GM12864 (cell line): Measurements from ENCODE around the gene RERE.

Experiments
- DNase-seq: peaks from one replicate; pipeline ENCODE4 v3.0.0-alpha.2; 2011; ENCODE audit warnings: low read depth
- H3K4me3 ChIP-seq: 2 replicates; pipeline ENCODE4 v1.5.1; 2011; ENCODE audit warnings: mild to moderate bottlenecking, low read depth, low read length, control low read depth
- CTCF ChIP-seq: IDR thresholded peaks from 2 replicates; pipeline ENCODE4 v1.5.1; 2011; ENCODE audit warnings: low read depth, mild to moderate bottlenecking, moderate library complexity, low read length, control low read depth, inconsistent platforms; ENCODE audit errors: missing control alignments

Gene RERE

DNA sequence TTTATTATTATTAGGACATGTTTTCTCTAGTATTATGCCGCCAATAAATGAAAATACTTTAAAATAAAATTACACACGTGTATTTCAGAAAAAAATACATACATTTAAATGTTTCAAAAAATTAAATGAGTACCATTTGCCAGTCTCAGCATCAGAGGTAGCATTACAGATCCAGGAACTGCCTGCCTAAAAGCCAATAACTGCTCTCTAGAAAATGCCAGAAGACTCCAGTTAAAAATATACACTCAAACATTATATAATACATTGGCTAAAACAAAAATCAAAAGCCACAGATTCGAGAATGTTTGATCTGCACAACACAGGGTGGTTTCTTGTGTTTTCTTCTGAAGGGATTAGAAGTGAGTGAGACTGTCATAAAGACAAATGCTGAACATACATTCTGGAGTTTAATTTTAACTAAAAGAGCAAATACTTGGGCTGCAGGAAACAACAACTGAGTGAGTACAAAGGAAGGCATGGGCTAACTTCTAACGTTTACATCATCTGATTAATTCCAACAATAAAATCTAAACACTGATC lies 105.5 kb downstream of the RERE start:
- no peak for TF ChIP-seq CTCF
- no peak for DNase-seq
- no peak overlapping the region for H3K4me3 ChIP-seq

DNA sequence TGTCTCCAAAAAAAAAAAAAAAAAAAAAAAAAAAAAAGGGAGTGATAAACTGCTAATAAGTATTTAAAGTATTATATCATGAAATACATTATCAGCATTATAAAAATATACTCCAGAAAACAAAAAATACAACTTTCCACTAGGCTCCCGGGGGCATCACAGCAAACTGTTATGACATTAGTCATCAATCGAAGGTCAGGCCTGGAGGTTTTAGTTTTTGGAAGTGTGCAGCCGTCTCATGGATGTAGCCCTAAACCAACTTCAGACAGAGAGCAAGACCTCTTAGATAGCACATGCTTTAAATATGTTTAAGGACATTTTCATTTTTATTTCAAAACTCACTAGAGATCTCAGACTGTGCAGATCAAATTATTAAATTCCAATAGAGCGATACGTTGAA lies 106.3 kb downstream of the RERE start:
- H3K4me3 ChIP-seq, result no peak overlapping the region
- no peak for DNase-seq
- TF ChIP-seq CTCF, result no peak

GRCh38 chr1:8708259-8708658 lies 109.2 kb downstream of the RERE start:
- no peak for TF ChIP-seq CTCF
- no peak overlapping the region for H3K4me3 ChIP-seq
- DNase-seq, result no peak

GRCh38 chr1:8706995-8707396 lies 110.4 kb downstream of the RERE start:
- no peak overlapping the region for H3K4me3 ChIP-seq
- TF ChIP-seq CTCF, result no peak
- no peak for DNase-seq

DNA sequence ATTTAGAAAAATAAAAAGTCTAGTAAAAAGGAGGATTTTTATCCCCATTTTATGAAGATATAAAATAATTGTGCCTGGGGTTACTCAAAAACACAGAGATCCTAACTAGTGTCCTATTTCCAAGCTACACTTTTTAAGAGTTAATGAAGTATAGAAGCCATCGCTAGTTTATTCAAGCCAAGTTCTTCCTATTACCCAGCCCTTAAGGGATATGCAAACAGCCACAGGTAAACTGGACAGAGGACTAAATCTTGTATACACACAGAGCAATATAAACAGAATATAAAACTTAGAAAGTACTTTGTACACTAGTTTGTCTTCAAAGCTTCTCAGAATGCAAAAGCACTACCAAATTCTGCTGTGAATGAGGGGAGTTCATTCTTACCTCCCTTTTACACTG lies 111.1 kb downstream of the RERE start:
- no peak for DNase-seq
- no peak overlapping the region for H3K4me3 ChIP-seq
- no peak for TF ChIP-seq CTCF

GRCh38 chr1:8704866-8705506 lies 112.5 kb downstream of the RERE start:
- no peak for TF ChIP-seq CTCF
- DNase-seq, result no peak
- H3K4me3 ChIP-seq, result no peak overlapping the region
